GM23338 (cell line): ENCODE data around the gene LRP10. TPM values are rescaled to one million over a fixed set of nuclear protein-coding genes. Genes with fewer than 3 reads are reported as not detected.

Experiments
- ATAC-seq: fragments of 200-7000 bp; cut with Tn5 transposase; 3 replicates; pipeline ENCODE4 v1.9.1; 2020
- DNase-seq: peaks from one replicate; pipeline ENCODE4 v3.0.0-alpha.2; 2015; ENCODE audit warnings: low spot score
- H2AFZ ChIP-seq: fragments of 200-600 bp; sonication (generic); 2 replicates; pipeline ENCODE4 v1.8.0; 2016; ENCODE audit warnings: antibody characterized with exemption, mild to moderate bottlenecking, moderate library complexity
- H3F3A ChIP-seq: fragments of 200-600 bp; sonication (generic); replicated peaks from 2 replicates; pipeline ENCODE4 v1.8.0; 2017; ENCODE audit warnings: antibody characterized with exemption, mixed run types, low read depth
- H3K27ac ChIP-seq: fragments of 200-600 bp; sonication (generic); 2 replicates; pipeline ENCODE4 v1.6.1; 2016; ENCODE audit warnings: low read depth
- H3K27me3 ChIP-seq: fragments of 200-600 bp; sonication (generic); 2 replicates; pipeline ENCODE4 v1.8.0; 2016; ENCODE audit warnings: mild to moderate bottlenecking, mixed run types, moderate library complexity; ENCODE audit not compliant: insufficient read depth
- H3K36me3 ChIP-seq: fragments of 200-600 bp; sonication (generic); 2 replicates; pipeline ENCODE4 v1.8.0; 2016; ENCODE audit warnings: mild to moderate bottlenecking; ENCODE audit not compliant: insufficient read depth
- H3K4me1 ChIP-seq: fragments of 200-600 bp; sonication (generic); 2 replicates; pipeline ENCODE4 v1.8.0; 2016; ENCODE audit warnings: mild to moderate bottlenecking, moderate library complexity; ENCODE audit not compliant: insufficient read depth
- H3K4me2 ChIP-seq: fragments of 200-600 bp; sonication (generic); 2 replicates; pipeline ENCODE4 v1.7.1; 2017; ENCODE audit warnings: mixed run types
- H3K4me3 ChIP-seq: fragments of 200-600 bp; sonication (generic); 2 replicates; pipeline ENCODE4 v1.6.1; 2016; ENCODE audit warnings: mixed run types
- H3K79me2 ChIP-seq: fragments of 200-600 bp; sonication (generic); replicated peaks from 2 replicates; pipeline ENCODE4 v1.8.0; 2017; ENCODE audit warnings: mild to moderate bottlenecking; ENCODE audit not compliant: insufficient read depth
- H3K9me2 ChIP-seq: fragments of 200-600 bp; sonication (generic); 2 replicates; pipeline ENCODE4 v1.8.0; 2017; ENCODE audit not compliant: insufficient read depth
- H4K20me1 ChIP-seq: fragments of 200-600 bp; sonication (generic); replicated peaks from 2 replicates; pipeline ENCODE4 v1.8.0; 2017; ENCODE audit warnings: mild to moderate bottlenecking; ENCODE audit not compliant: insufficient read depth
- H3K27ac Mint-ChIP-seq: 2 replicates; pipeline ENCODE4 v1.8.0; 2020; ENCODE audit warnings: inconsistent platforms, mild to moderate bottlenecking, moderate library complexity, mixed read lengths
- H3K27me3 Mint-ChIP-seq: 3 replicates; pipeline ENCODE4 v1.8.0; 2022; ENCODE audit warnings: low read depth, mild to moderate bottlenecking, moderate library complexity, mixed read lengths, inconsistent platforms; ENCODE audit not compliant: insufficient read depth, poor library complexity
- H3K36me3 Mint-ChIP-seq: 3 replicates; pipeline ENCODE4 v1.8.0; 2021; ENCODE audit warnings: low read depth, mild to moderate bottlenecking, inconsistent platforms, moderate library complexity, mixed read lengths
- H3K4me1 Mint-ChIP-seq: 3 replicates; pipeline ENCODE4 v1.8.0; 2020; ENCODE audit warnings: mild to moderate bottlenecking, inconsistent platforms, mixed read lengths
- H3K4me3 Mint-ChIP-seq: 3 replicates; pipeline ENCODE4 v1.8.0; 2021; ENCODE audit warnings: moderate library complexity, mild to moderate bottlenecking, inconsistent platforms, mixed read lengths
- H3K9me3 Mint-ChIP-seq: 3 replicates; pipeline ENCODE4 v1.8.0; 2020; ENCODE audit warnings: moderate library complexity, mild to moderate bottlenecking, inconsistent platforms, mixed read lengths
- EZH2phosphoT487 ChIP-seq: fragments of 200-600 bp; sonication (generic); IDR thresholded peaks from one replicate; pipeline ENCODE4 v1.8.1; 2018; ENCODE audit warnings: antibody characterized with exemption; ENCODE audit not compliant: unreplicated experiment
- NANOG ChIP-seq: IDR thresholded peaks from 2 replicates; pipeline ENCODE4 v1.6.1; 2016; ENCODE audit warnings: antibody characterized with exemption, borderline replicate concordance
- POLR2AphosphoS5 ChIP-seq: IDR thresholded peaks from 2 replicates; pipeline ENCODE4 v1.6.1; 2016; ENCODE audit warnings: antibody characterized with exemption, low read depth
- ZNF114 ChIP-seq: fragments of 250-450 bp; sonication (Bioruptor Pico); IDR thresholded peaks from 2 replicates; pipeline ENCODE4 v1.5.0; 2020; ENCODE audit warnings: mild to moderate bottlenecking, moderate library complexity
- ZNF331 ChIP-seq: fragments of 250-450 bp; sonication (Bioruptor Pico); IDR thresholded peaks from 2 replicates; pipeline ENCODE4 v1.5.0; 2020; ENCODE audit warnings: low read depth, mild to moderate bottlenecking, moderate library complexity
- polyA plus RNA-seq: library from polyadenylated mRNA; unstranded; fragments of >200 nt; fragmentation: Nextera tagmentation; extraction: Ambion mirVana; gene quantifications from 2 replicates; pipeline ENCODE4 v1.2.1, GENCODE V29; 2016
- total RNA-seq: library from RNA; depleted of rRNA; stranded (reverse); fragments of >200 nt; shearing (Covaris generic); gene quantifications from 2 replicates; pipeline ENCODE4 v1.2.3, GENCODE V29; 2014
- TF ChIP-seq, protein P1 (sequence below): fragments of 250-450 bp; sonication (Bioruptor Pico); IDR thresholded peaks from 2 replicates; pipeline ENCODE4 v1.5.0; 2020; ENCODE audit warnings: mild to moderate bottlenecking, moderate library complexity

LRP10 gene
- total and polyA plus RNA-seq, 2 experiments from 2014 or later, result 6.4 to 18.1 TPM

DNA sequence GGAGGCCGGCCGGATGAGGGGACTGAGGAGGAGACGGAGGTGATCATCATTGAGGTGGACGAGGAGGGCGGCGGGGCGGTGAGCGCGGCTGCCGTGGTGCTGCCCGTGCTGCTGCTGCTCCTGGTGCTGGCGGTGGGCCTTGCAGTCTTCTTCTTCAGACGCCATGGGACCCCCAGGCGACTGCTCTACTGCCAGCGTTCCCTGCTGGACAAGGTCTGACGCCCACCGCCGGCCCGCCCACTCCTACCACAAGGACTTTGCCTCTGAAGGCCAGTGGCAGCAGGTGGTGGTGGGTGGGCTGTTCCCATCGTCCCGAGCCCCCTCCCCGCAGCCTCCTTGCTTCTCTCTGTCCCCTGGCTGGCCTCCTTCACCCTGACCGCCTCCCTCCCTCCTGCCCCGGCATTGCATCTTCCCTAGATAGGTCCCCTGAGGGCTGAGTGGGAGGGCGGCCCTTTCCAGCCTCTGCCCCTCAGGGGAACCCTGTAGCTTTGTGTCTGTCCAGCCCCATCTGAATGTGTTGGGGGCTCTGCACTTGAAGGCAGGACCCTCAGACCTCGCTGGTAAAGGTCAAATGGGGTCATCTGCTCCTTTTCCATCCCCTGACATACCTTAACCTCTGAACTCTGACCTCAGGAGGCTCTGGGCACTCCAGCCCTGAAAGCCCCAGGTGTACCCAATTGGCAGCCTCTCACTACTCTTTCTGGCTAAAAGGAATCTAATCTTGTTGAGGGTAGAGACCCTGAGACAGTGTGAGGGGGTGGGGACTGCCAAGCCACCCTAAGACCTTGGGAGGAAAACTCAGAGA is 25.5 kb upstream of the LRP10 start:
- H3K4me3 Mint-ChIP-seq, result no peak overlapping the region
- no peaks in the 10 kb centered on the region for H4K20me1 ChIP-seq
- H3K27me3 ChIP-seq, result no peaks in the 10 kb centered on the region
- H3K79me2 ChIP-seq, result no peaks in the 10 kb centered on the region
- H3K4me1 ChIP-seq, result peaks cover 19% of the 10 kb centered on the region
- ATAC-seq (no peak), DNase-seq (no peak)
- H3K4me2 ChIP-seq, result no peak overlapping the region
- H3K4me3 ChIP-seq, result no peak overlapping the region
- no peaks in the 10 kb centered on the region for H3K9me2 ChIP-seq
- TF ChIP-seq, protein P1, sequence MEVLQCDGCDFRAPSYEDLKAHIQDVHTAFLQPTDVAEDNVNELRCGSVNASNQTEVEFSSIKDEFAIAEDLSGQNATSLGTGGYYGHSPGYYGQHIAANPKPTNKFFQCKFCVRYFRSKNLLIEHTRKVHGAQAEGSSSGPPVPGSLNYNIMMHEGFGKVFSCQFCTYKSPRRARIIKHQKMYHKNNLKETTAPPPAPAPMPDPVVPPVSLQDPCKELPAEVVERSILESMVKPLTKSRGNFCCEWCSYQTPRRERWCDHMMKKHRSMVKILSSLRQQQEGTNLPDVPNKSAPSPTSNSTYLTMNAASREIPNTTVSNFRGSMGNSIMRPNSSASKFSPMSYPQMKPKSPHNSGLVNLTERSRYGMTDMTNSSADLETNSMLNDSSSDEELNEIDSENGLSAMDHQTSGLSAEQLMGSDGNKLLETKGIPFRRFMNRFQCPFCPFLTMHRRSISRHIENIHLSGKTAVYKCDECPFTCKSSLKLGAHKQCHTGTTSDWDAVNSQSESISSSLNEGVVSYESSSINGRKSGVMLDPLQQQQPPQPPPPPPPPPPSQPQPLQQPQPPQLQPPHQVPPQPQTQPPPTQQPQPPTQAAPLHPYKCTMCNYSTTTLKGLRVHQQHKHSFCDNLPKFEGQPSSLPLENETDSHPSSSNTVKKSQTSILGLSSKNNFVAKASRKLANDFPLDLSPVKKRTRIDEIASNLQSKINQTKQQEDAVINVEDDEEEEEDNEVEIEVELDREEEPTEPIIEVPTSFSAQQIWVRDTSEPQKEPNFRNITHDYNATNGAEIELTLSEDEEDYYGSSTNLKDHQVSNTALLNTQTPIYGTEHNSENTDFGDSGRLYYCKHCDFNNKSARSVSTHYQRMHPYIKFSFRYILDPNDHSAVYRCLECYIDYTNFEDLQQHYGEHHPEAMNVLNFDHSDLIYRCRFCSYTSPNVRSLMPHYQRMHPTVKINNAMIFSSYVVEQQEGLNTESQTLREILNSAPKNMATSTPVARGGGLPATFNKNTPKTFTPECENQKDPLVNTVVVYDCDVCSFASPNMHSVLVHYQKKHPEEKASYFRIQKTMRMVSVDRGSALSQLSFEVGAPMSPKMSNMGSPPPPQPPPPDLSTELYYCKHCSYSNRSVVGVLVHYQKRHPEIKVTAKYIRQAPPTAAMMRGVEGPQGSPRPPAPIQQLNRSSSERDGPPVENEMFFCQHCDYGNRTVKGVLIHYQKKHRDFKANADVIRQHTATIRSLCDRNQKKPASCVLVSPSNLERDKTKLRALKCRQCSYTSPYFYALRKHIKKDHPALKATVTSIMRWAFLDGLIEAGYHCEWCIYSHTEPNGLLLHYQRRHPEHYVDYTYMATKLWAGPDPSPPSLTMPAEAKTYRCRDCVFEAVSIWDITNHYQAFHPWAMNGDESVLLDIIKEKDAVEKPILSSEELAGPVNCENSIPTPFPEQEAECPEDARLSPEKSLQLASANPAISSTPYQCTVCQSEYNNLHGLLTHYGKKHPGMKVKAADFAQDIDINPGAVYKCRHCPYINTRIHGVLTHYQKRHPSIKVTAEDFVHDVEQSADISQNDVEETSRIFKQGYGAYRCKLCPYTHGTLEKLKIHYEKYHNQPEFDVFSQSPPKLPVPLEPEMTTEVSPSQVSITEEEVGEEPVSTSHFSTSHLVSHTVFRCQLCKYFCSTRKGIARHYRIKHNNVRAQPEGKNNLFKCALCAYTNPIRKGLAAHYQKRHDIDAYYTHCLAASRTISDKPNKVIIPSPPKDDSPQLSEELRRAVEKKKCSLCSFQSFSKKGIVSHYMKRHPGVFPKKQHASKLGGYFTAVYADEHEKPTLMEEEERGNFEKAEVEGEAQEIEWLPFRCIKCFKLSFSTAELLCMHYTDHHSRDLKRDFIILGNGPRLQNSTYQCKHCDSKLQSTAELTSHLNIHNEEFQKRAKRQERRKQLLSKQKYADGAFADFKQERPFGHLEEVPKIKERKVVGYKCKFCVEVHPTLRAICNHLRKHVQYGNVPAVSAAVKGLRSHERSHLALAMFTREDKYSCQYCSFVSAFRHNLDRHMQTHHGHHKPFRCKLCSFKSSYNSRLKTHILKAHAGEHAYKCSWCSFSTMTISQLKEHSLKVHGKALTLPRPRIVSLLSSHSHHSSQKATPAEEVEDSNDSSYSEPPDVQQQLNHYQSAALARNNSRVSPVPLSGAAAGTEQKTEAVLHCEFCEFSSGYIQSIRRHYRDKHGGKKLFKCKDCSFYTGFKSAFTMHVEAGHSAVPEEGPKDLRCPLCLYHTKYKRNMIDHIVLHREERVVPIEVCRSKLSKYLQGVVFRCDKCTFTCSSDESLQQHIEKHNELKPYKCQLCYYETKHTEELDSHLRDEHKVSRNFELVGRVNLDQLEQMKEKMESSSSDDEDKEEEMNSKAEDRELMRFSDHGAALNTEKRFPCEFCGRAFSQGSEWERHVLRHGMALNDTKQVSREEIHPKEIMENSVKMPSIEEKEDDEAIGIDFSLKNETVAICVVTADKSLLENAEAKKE (CRISPR knock-in tag), result no peak
- no peak for TF ChIP-seq POLR2AphosphoS5
- no peak for TF ChIP-seq ZNF331 (CRISPR knock-in tag)
- no peaks in the 10 kb centered on the region for H3K9me3 Mint-ChIP-seq
- no peak overlapping the region for H3K27ac ChIP-seq
- no peaks in the 10 kb centered on the region; the same call in 1 of the 2 replicates for H3K36me3 ChIP-seq
- no peak overlapping the region for H3K27ac Mint-ChIP-seq
- peaks cover 12% of the 10 kb centered on the region for H3F3A ChIP-seq
- peaks cover 10% of the 10 kb centered on the region for H3K27me3 Mint-ChIP-seq
- peaks cover 25% of the 10 kb centered on the region for H3K4me1 Mint-ChIP-seq
- no peak overlapping the region for H2AFZ ChIP-seq
- H3K36me3 Mint-ChIP-seq, result peaks cover 49% of the 10 kb centered on the region

DNA sequence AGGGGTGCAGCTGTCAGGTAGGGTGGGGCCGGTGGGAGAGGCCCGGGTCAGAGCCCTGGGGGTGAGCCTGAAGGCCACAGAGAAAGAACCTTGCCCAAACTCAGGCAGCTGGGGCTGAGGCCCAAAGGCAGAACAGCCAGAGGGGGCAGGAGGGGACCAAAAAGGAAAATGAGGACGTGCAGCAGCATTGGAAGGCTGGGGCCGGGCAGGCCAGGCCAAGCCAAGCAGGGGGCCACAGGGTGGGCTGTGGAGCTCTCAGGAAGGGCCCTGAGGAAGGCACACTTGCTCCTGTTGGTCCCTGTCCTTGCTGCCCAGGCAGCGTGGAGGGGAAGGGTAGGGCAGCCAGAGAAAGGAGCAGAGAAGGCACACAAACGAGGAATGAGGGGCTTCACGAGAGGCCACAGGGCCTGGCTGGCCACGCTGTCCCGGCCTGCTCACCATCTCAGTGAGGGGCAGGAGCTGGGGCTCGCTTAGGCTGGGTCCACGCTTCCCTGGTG is 24.7 kb upstream of the LRP10 start:
- no peaks in the 10 kb centered on the region for H3K9me2 ChIP-seq
- H3K4me3 Mint-ChIP-seq, result no peak overlapping the region
- H3K27me3 ChIP-seq, result no peaks in the 10 kb centered on the region
- no peak overlapping the region for H3K27ac ChIP-seq
- no peak overlapping the region for H3K4me3 ChIP-seq
- no peaks in the 10 kb centered on the region; the same call in 1 of the 2 replicates for H3K36me3 ChIP-seq
- DNase-seq (no peak), ATAC-seq (no peak)
- peaks cover 10% of the 10 kb centered on the region for H3K27me3 Mint-ChIP-seq
- H3K9me3 Mint-ChIP-seq, result no peaks in the 10 kb centered on the region
- H3K79me2 ChIP-seq, result no peaks in the 10 kb centered on the region
- H3F3A ChIP-seq, result peaks cover 14% of the 10 kb centered on the region
- H3K27ac Mint-ChIP-seq, result no peak overlapping the region
- H3K36me3 Mint-ChIP-seq, result peaks cover 44% of the 10 kb centered on the region
- no peaks in the 10 kb centered on the region for H4K20me1 ChIP-seq
- peaks cover 19% of the 10 kb centered on the region for H3K4me1 ChIP-seq
- no peak overlapping the region for H3K4me2 ChIP-seq
- no peak overlapping the region for H2AFZ ChIP-seq
- peaks cover 25% of the 10 kb centered on the region for H3K4me1 Mint-ChIP-seq
- TF ChIP-seq EZH2phosphoT487 (no peak), ZNF114 (no peak), NANOG (no peak)
